Stimulated activated CD4-positive, alpha-beta T cell treated with anti-CD3 and anti-CD28 coated beads, TNF-alpha, amount 100 ng/mL, for 24 hours (primary cell): ENCODE data around the gene KRT17.
A peak's percentile ranks its signal among the peaks of the same experiment; 100 is the strongest.

ENCODE experiments used
- DNase-seq, 3 experiments: peaks; one replicate each; pipeline ENCODE4 v3.0.0-alpha.2; 2020; ENCODE audit warnings: low read depth in 3 of 3

The KRT17 gene

GRCh38 chr17:41624208-41625101 lies at the start of gene KRT17:
TSS of gene KRT17 (minus strand) at chr17:41624575. CDS start at chr17:41624509, 66 bp downstream.
- no peak for DNase-seq

GRCh38 chr17:41672153-41672552 lies 47.8 kb upstream of the KRT17 start:
- DNase-seq: no peak

GRCh38 chr17:41667280-41668041 lies 43.1 kb upstream of the KRT17 start:
- DNase-seq: no peak

GRCh38 chr17:41666708-41667279 lies 42.4 kb upstream of the KRT17 start:
- DNase-seq: peak; percentile 76 to 90 (median 78)

GRCh38 chr17:41666237-41666641 lies 41.9 kb upstream of the KRT17 start:
- peak; percentile 49 to 72 (median 56) for DNase-seq

GRCh38 chr17:41665566-41666236 lies 41.3 kb upstream of the KRT17 start:
- DNase-seq: peak; percentile 71 to 88 (median 86)

- no peak for DNase-seq
Measured at GRCh38 chr17:41664587-41665565, 40.5 kb upstream of the KRT17 start.

- DNase-seq: no peak
Measured at GRCh38 chr17:41664172-41664457, 39.7 kb upstream of the KRT17 start.

GRCh38 chr17:41663451-41664171 lies 39.2 kb upstream of the KRT17 start:
- DNase-seq: no peak

- DNase-seq: no peak
Measured at GRCh38 chr17:41660221-41660711, 35.9 kb upstream of the KRT17 start.

- DNase-seq: no peak
Measured at GRCh38 chr17:41659427-41660212, 35.2 kb upstream of the KRT17 start.

- DNase-seq: no peak
Measured at GRCh38 chr17:41658846-41659245, 34.5 kb upstream of the KRT17 start.

GRCh38 chr17:41657936-41658335 lies 33.6 kb upstream of the KRT17 start:
- no peak for DNase-seq

- no peak for DNase-seq
Measured at GRCh38 chr17:41657176-41657754, 32.9 kb upstream of the KRT17 start.

GRCh38 chr17:41656249-41657023 lies 32.1 kb upstream of the KRT17 start:
- no peak for DNase-seq

- DNase-seq: no peak
Measured at GRCh38 chr17:41655611-41656111, 31.3 kb upstream of the KRT17 start.

- DNase-seq: no peak
Measured at GRCh38 chr17:41654678-41655607, 30.6 kb upstream of the KRT17 start.
